ENCODE results near the gene ACADSB. TPM values are rescaled to one million over a fixed set of nuclear protein-coding genes. Genes with fewer than 3 reads are reported as not detected.

ACADSB gene
- total RNA-seq, 4 donors from 2014 or later, result 3.0 to 31.4 (median 13.9) TPM

DNA sequence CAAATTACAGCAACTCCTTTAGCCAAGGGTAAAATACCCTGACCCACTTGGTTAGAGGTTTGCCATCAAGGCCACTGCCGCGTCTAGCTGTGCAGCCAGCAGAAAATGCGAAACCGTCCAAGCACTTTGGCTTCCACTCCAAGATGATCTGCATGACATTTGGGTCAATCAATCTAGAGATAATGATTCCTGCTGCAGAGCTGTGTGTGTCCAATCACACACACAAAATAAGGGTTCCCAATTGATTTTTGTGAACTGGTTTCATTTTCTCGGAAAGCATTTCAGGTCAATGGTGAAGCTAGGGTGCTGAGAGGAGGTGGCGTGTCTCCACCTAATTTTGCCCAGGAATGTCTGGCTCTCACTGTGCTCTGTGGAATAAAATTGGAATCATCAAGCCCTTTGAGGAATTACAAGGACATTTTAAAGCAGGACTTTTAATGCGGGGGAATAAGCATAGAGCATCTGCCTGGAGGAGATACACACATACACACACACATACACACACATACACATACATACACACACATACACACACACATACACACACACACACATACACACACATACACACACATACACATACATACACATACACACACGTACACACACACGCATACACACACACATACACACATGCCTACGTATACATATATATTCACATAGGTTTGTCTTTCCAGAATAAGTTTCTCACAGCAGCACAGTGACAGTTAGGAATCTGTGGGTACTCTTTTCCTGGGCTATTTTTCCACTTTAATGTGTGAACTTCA, 59.5 kb downstream of the ACADSB start:
- Histone ChIP-seq H3K36me3 (no peaks in the 10 kb centered on the region), H3K4me1 (no peaks in the 10 kb centered on the region), H3K9me3 (no peaks in the 10 kb centered on the region), H3K27ac (no peak overlapping the region), H3K27me3 (peaks cover 16% of the 10 kb centered on the region), H3K4me3 (no peak overlapping the region)
- in situ Hi-C loops (cut with MboI; ENCODE audit: low pct_ligation_motif_present in 1 of 4, low pct_unique_long_range_greater_than_20kb in 1 of 4, low sequenced_read_pairs in 3 of 4), result no loop called here
- no peak for DNase-seq
- TF ChIP-seq POLR2A (IDR thresholded peaks at IDR 0.05), result no peak
- TF ChIP-seq, protein P1, sequence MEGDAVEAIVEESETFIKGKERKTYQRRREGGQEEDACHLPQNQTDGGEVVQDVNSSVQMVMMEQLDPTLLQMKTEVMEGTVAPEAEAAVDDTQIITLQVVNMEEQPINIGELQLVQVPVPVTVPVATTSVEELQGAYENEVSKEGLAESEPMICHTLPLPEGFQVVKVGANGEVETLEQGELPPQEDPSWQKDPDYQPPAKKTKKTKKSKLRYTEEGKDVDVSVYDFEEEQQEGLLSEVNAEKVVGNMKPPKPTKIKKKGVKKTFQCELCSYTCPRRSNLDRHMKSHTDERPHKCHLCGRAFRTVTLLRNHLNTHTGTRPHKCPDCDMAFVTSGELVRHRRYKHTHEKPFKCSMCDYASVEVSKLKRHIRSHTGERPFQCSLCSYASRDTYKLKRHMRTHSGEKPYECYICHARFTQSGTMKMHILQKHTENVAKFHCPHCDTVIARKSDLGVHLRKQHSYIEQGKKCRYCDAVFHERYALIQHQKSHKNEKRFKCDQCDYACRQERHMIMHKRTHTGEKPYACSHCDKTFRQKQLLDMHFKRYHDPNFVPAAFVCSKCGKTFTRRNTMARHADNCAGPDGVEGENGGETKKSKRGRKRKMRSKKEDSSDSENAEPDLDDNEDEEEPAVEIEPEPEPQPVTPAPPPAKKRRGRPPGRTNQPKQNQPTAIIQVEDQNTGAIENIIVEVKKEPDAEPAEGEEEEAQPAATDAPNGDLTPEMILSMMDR (IDR thresholded peaks at IDR 0.05), result no peak
- no peak for TF ChIP-seq POLR2AphosphoS5 (IDR thresholded peaks at IDR 0.05)
- TF ChIP-seq EP300 (IDR thresholded peaks at IDR 0.05; ENCODE audit: low read depth), result no peak
- intact Hi-C loops (cut with DNase I; ENCODE audit: low total_unique reads), result no loop called here
- 88 to 89% methylated on average over 5 to 10 of the region's 10 CpGs for WGBS, 2 donors (ENCODE audit: low coverage in 1 of 2)

DNA sequence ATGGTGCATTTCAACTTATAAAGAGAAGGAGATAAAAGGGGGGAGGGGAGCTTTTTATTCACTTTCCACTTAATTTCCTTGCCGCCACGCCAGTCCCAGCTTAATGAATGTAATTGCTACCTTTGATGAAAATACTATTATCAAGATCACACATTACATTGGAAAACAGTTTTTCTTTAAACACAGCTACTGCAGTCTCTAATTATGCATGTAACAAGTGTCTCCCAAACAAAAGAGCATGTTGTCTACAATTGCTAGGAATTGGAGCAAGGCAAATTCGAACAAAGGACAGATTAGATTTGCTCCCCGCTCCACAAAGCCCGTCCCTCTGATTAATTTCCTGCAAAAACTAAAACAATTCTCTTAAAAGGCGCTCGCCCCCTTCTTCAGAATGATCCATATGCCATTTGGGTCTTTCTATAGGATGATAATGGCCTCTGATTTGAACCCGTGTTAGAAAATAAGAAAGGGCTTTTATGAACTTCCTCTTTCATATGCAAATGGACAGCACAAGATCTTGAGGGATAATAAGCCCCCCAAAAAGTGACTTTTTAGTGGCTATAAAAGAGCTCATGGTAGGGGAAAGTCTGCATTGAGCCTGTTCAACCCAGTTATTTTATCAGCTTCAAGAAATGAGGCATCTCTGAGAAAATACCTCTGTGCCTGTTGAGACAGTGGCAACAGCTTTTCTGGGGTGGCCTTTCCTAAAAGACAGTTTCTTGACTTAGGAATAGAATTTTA, 60.6 kb downstream of the ACADSB start:
- Histone ChIP-seq H3K27me3 (peaks cover 16% of the 10 kb centered on the region), H3K9me3 (no peaks in the 10 kb centered on the region), H3K4me1 (no peaks in the 10 kb centered on the region), H3K27ac (no peak overlapping the region), H3K4me3 (no peak overlapping the region), H3K36me3 (no peaks in the 10 kb centered on the region)
- in situ Hi-C loops (cut with MboI; ENCODE audit: low pct_ligation_motif_present in 1 of 4, low pct_unique_long_range_greater_than_20kb in 1 of 4, low sequenced_read_pairs in 3 of 4), result no loop called here
- TF ChIP-seq POLR2A (IDR thresholded peaks at IDR 0.05), result no peak
- no peak for TF ChIP-seq EP300 (IDR thresholded peaks at IDR 0.05; ENCODE audit: low read depth)
- no peak for TF ChIP-seq POLR2AphosphoS5 (IDR thresholded peaks at IDR 0.05)
- TF ChIP-seq, protein P1 (IDR thresholded peaks at IDR 0.05), result no peak
- WGBS, 2 donors (ENCODE audit: low coverage in 1 of 2), result 55 to 69% methylated on average over 7 to 8 of the region's 8 CpGs
- intact Hi-C loops (cut with DNase I; ENCODE audit: low total_unique reads), result no loop called here
- DNase-seq, result no peak

DNA sequence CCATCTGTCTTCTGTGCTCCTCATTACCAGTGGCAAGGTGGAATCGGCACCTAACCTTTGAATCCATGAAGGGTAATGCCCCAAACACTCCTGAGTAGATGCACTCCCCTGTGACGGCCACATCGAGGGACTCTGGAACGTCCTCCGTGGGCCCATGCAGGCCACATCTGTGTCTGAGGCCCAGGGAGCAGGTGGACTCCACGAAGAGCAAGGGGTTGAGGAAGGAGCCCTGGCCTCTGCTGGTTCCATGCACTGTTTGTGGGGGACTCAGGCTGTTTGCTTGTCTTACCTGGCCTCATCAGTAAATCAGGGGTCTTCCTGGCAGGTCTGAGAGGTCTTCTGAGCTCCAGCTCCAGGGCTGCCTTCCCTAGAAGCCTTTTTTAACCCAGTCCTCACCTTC, 64.4 kb downstream of the ACADSB start:
- 80% methylated on average over 6 of the region's 6 CpGs; no CpG with 5 or more reads in 1 of the 2 donors for WGBS, 2 donors (ENCODE audit: low coverage in 1 of 2)
- in situ Hi-C loops (cut with MboI; ENCODE audit: low pct_ligation_motif_present in 1 of 4, low pct_unique_long_range_greater_than_20kb in 1 of 4, low sequenced_read_pairs in 3 of 4), result no loop called here
- intact Hi-C loops (cut with DNase I; ENCODE audit: low total_unique reads), result no loop called here

DNA sequence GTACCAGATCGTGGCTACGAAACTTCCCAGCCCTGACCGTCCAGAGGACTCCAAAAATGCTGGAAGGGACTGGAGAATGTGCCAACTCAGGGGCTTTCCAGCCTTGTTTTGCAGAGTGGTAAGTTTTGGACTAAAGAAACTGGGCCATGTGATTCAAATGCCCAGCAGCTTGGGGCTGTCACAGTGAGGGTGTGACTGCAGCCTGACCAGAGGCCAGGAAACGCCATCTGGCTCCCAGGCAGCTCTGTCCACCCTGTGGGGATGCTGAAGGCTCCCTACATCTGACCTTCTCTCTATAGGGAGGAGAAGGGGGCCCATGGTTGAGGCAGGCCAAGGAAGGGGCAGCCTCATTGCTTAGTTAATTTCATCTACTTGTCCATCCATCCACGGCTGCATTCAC, 65.4 kb downstream of the ACADSB start:
- 78 to 83% methylated on average over 1 to 5 of the region's 5 CpGs for WGBS, 2 donors (ENCODE audit: low coverage in 1 of 2)
- intact Hi-C loops (cut with DNase I; ENCODE audit: low total_unique reads), result no loop called here
- peaks cover 0 to 4% of the 10 kb centered on the region in 2 donors for H3K9me3 ChIP-seq
- no peaks in the 10 kb centered on the region for H3K4me1 ChIP-seq
- H3K4me3 ChIP-seq, result no peak overlapping the region
- H3K27me3 ChIP-seq, result peaks cover 7% of the 10 kb centered on the region
- no peak for DNase-seq
- H3K27ac ChIP-seq, result no peak overlapping the region
- TF ChIP-seq POLR2A (IDR thresholded peaks at IDR 0.05) (no peak), EP300 (IDR thresholded peaks at IDR 0.05; ENCODE audit: low read depth) (no peak), POLR2AphosphoS5 (IDR thresholded peaks at IDR 0.05) (no peak)
- TF ChIP-seq, protein P1 (IDR thresholded peaks at IDR 0.05), result no peak
- in situ Hi-C loops (cut with MboI; ENCODE audit: low pct_ligation_motif_present in 1 of 4, low pct_unique_long_range_greater_than_20kb in 1 of 4, low sequenced_read_pairs in 3 of 4), result no loop called here
- no peaks in the 10 kb centered on the region for H3K36me3 ChIP-seq

More for the DNA sequence above, 64.4 kb downstream of the ACADSB start:
- TF ChIP-seq POLR2A (IDR thresholded peaks at IDR 0.05) (no peak), EP300 (IDR thresholded peaks at IDR 0.05; ENCODE audit: low read depth) (no peak), POLR2AphosphoS5 (IDR thresholded peaks at IDR 0.05) (no peak)
- TF ChIP-seq, protein P1 (IDR thresholded peaks at IDR 0.05), result no peak
- DNase-seq, result no peak
- Histone ChIP-seq H3K27ac (no peak overlapping the region), H3K4me3 (no peak overlapping the region), H3K9me3 (peaks cover 0 to 4% of the 10 kb centered on the region in 2 donors), H3K36me3 (no peaks in the 10 kb centered on the region), H3K4me1 (no peaks in the 10 kb centered on the region), H3K27me3 (peaks cover 7% of the 10 kb centered on the region)

Data from transverse colon (tissue), 4 donors.